ENCODE data around the gene TREX2. TPM values are rescaled to one million over a fixed set of nuclear protein-coding genes. Genes with fewer than 3 reads are reported as not detected.

The TREX2 gene
- total RNA-seq, 1 donor from 2014 or later, result 0.80 TPM

DNA sequence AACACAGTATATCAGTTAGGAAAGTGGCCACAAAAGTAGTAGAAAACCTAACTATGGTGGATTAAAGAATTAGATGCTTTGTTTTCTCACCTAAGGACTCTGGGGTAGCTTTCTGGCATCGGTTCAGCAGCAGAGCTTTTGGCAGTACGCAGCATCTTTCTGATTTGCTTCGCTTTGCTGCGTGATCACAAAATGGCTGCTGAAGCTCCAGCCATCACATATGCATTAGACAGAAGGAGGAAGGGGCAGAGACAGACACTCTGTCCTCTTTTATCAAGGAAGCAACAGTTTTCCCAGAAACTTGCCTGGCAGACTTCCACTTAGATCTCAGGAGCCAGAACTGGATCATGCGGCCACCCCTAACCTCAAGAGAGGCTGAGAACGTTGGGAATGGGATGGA lies 15.1 kb downstream of the TREX2 start:
- TF ChIP-seq, protein P1, sequence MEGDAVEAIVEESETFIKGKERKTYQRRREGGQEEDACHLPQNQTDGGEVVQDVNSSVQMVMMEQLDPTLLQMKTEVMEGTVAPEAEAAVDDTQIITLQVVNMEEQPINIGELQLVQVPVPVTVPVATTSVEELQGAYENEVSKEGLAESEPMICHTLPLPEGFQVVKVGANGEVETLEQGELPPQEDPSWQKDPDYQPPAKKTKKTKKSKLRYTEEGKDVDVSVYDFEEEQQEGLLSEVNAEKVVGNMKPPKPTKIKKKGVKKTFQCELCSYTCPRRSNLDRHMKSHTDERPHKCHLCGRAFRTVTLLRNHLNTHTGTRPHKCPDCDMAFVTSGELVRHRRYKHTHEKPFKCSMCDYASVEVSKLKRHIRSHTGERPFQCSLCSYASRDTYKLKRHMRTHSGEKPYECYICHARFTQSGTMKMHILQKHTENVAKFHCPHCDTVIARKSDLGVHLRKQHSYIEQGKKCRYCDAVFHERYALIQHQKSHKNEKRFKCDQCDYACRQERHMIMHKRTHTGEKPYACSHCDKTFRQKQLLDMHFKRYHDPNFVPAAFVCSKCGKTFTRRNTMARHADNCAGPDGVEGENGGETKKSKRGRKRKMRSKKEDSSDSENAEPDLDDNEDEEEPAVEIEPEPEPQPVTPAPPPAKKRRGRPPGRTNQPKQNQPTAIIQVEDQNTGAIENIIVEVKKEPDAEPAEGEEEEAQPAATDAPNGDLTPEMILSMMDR (IDR thresholded peaks at IDR 0.05), result no peak
- no peak for DNase-seq (ENCODE audit: low spot score)
- Mint-ChIP-seq H3K9me3 (ENCODE audit: low read depth) (peaks cover 29% of the 10 kb centered on the region), H3K27ac (ENCODE audit: unreplicated experiment) (no peak overlapping the region), H3K27me3 (ENCODE audit: low read depth) (peaks cover 2% of the 10 kb centered on the region), H3K4me1 (ENCODE audit: low read depth) (no peaks in the 10 kb centered on the region), H3K4me3 (ENCODE audit: unreplicated experiment) (no peak overlapping the region), H3K36me3 (ENCODE audit: low read depth) (no peaks in the 10 kb centered on the region)

DNA sequence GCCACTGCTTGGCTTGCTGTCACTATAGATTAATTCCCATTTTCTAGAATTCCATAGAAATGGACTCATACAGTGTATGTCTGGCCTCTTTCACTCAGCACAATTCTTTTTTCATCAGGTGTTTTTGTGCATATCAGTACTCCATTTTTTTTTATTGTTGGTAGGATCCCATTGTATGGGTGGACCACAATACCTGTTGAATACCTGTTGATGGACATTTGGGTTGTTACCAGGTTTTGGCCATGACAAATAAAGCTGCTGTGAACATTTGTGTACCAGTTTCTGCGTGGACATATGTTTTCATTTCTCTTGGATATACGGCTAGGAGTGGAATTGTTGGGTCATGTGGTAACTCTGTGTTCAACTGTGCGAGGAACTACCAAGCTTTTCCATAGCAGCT lies 19.7 kb downstream of the TREX2 start:
- Mint-ChIP-seq H3K27me3 (ENCODE audit: low read depth) (peaks cover 2% of the 10 kb centered on the region), H3K4me3 (ENCODE audit: unreplicated experiment) (no peak overlapping the region), H3K4me1 (ENCODE audit: low read depth) (no peaks in the 10 kb centered on the region), H3K27ac (ENCODE audit: unreplicated experiment) (no peak overlapping the region), H3K9me3 (ENCODE audit: low read depth) (peaks cover 28% of the 10 kb centered on the region), H3K36me3 (ENCODE audit: low read depth) (peaks cover 2% of the 10 kb centered on the region)
- TF ChIP-seq, protein P1 (IDR thresholded peaks at IDR 0.05), result no peak
- DNase-seq (ENCODE audit: low spot score), result no peak

DNA sequence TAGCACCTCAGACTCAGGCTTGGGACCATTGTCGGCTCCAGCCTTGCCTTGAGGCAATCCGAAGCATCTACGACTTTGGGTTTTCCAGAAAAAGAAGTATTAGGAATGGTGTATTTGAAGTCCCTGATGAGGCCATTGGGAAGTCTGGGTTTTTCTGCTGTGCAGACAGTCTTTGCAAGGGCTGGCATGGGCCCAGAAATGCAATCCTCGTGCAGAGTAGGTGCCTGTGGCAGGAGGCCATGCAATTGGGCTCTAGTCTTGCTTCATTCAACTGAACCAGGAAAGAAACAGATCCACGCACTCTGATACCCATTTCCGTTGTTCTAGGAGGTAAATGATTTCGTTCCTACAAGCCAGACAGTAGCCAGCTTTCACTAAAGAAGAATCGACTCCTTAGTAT lies 22.2 kb downstream of the TREX2 start:
- peaks cover 3% of the 10 kb centered on the region for H3K36me3 Mint-ChIP-seq (ENCODE audit: low read depth)
- peaks cover 17% of the 10 kb centered on the region for H3K9me3 Mint-ChIP-seq (ENCODE audit: low read depth)
- H3K4me1 Mint-ChIP-seq (ENCODE audit: low read depth), result no peaks in the 10 kb centered on the region
- H3K4me3 Mint-ChIP-seq (ENCODE audit: unreplicated experiment), result no peak overlapping the region
- TF ChIP-seq, protein P1 (IDR thresholded peaks at IDR 0.05), result no peak
- H3K27me3 Mint-ChIP-seq (ENCODE audit: low read depth), result no peaks in the 10 kb centered on the region
- DNase-seq (ENCODE audit: low spot score), result no peak
- no peak overlapping the region for H3K27ac Mint-ChIP-seq (ENCODE audit: unreplicated experiment)

DNA sequence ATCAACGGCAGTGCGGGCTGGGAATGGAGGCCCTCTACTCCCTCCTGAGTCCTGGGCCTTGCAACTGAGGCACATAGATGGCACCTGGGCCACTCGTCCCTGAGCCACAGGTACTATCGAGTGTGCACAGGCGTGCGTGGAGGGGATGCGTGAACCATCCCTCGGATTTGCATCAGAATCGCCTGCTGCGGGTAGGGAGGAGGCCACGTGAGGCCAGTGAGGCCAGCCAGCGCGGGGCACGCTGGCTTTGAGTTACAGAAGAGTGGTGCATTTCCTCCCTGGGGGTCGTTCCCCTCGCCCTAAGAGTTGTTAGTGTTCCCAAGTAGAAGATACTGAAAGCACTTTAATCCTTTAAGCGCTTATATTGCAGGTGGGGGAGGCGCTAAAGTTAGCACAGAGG lies 24.0 kb downstream of the TREX2 start:
- Mint-ChIP-seq H3K27ac (ENCODE audit: unreplicated experiment) (no peak overlapping the region), H3K4me3 (ENCODE audit: unreplicated experiment) (no peak overlapping the region), H3K27me3 (ENCODE audit: low read depth) (peaks cover under 1% of the 10 kb centered on the region), H3K9me3 (ENCODE audit: low read depth) (peaks cover 6% of the 10 kb centered on the region), H3K36me3 (ENCODE audit: low read depth) (peaks cover 3% of the 10 kb centered on the region), H3K4me1 (ENCODE audit: low read depth) (no peaks in the 10 kb centered on the region)
- TF ChIP-seq, protein P1 (IDR thresholded peaks at IDR 0.05), result no peak
- no peak for DNase-seq (ENCODE audit: low spot score)

DNA sequence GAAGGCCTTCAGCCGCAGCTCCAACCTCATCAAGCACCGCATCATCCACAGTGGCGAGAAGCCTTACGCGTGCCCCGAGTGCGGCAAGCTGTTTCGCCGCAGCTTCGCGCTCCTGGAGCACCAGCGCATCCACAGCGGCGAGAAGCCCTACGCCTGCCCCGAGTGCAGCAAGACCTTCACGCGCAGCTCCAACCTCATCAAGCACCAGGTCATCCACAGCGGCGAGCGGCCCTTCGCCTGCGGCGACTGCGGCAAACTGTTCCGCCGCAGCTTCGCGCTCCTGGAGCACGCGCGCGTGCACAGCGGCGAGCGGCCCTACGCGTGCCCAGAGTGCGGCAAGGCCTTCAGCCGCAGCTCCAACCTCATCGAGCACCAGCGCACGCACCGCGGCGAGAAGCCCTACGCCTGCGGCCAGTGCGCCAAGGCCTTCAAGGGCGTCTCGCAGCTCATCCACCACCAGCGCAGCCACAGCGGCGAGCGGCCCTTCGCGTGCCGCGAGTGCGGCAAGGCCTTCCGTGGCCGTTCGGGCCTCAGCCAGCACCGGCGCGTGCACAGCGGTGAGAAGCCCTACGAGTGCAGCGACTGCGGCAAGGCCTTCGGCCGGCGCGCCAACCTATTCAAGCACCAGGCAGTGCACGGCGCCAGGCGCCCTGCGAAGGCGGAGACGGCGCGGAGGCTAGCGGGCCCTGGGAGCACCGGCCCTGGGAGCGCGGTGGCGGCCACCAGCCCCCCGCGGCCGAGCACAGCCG lies 24.8 kb downstream of the TREX2 start:
- Mint-ChIP-seq H3K4me3 (ENCODE audit: unreplicated experiment) (no peak overlapping the region), H3K4me1 (ENCODE audit: low read depth) (no peaks in the 10 kb centered on the region), H3K27ac (ENCODE audit: unreplicated experiment) (no peak overlapping the region), H3K9me3 (ENCODE audit: low read depth) (peaks cover 5% of the 10 kb centered on the region), H3K27me3 (ENCODE audit: low read depth) (peaks cover 3% of the 10 kb centered on the region), H3K36me3 (ENCODE audit: low read depth) (peaks cover 3% of the 10 kb centered on the region)
- no peak for DNase-seq (ENCODE audit: low spot score)
- TF ChIP-seq, protein P1 (IDR thresholded peaks at IDR 0.05), result no peak
